GM18873 (cell line): ENCODE data around the gene SLCO4A1.

ENCODE experiments used
- ATAC-seq: cut with Tn5 transposase; IDR thresholded peaks from one replicate; pipeline ENCODE4 v1.9.1; 2021; ENCODE audit warnings: mild to moderate bottlenecking, moderate library complexity, moderate number of reproducible peaks; ENCODE audit not compliant: unreplicated experiment, low FRiP score

The SLCO4A1 gene

DNA sequence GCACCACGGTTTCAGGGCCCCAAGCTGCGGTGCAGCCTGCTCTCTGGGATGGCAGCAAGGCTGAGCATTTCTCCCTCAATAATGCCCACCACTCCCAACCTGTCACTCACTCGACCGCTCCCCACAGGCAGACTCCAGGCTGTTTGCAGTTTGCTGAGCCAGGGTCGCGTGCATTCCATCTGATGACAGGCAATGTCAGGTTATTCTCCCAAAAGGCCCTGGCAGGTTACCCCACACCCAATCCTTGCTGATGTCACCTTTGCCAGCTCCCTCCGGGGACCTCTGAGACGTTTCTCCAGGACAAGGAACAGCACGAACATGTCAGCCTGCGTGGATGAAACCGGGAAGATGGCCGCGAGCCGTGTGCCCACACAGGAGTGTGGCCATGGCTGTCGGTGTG, 7.1 kb upstream of the SLCO4A1 start:
- no peak for ATAC-seq

DNA sequence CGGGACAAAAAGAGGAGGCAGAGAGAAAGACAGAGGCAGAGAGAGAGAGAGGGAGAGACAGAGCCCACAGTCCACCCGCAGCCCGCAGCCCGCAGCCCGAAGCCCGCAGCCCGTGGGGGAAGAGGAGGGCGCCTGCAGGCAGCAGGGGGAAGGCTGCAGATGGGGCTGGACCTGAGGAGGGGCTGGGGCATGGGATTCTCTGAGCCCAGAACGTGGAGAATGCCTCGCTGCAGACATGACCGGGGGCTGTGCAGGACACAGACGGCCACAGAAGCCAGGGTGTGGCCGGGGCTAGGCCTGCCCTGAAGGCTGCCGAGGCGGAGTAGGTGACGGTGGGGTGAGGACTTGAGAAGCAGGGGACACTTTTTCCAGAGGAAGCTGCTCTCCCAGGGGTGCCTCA, 6.5 kb upstream of the SLCO4A1 start:
- no peak for ATAC-seq

DNA sequence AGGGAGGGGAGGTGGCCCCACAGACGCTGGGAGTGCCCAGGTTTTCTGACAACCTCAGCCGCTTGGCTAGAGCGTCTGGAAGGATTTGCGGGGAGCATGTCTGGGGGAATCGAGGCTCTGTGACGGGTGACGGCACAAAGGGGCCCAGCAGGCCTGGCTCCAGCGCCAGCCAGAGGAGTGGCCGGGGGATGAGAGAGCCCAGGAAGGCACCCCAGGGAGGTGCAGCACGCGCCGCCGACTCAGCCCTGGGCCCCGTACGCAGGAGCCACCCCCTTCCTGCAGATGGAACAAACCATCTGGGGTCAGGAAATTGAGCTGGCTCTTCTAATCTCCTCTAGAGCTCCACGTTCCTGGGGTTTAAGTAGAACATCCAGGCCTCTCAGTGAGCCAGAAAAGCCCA, 5.9 kb upstream of the SLCO4A1 start:
- ATAC-seq, result no peak

DNA sequence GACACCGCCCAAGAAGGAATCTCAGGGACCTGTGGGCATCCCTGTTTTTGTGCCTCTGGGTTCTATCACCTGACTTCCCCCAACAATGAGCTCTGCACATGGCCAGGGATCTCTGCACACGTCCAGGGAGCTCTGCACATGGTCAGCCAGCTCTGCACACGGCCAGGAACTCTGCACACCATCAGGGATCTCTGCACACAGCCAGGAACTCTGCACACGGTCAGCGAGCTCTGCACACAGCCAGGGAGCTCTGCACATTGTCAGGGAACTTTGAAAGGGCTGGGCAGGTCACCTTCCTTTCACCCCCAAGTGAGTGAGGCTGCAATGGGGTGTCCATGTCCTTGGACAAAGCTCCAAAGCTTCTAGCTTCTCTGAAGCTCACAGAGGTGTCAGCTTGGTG, 5.2 kb upstream of the SLCO4A1 start:
- no peak for ATAC-seq

DNA sequence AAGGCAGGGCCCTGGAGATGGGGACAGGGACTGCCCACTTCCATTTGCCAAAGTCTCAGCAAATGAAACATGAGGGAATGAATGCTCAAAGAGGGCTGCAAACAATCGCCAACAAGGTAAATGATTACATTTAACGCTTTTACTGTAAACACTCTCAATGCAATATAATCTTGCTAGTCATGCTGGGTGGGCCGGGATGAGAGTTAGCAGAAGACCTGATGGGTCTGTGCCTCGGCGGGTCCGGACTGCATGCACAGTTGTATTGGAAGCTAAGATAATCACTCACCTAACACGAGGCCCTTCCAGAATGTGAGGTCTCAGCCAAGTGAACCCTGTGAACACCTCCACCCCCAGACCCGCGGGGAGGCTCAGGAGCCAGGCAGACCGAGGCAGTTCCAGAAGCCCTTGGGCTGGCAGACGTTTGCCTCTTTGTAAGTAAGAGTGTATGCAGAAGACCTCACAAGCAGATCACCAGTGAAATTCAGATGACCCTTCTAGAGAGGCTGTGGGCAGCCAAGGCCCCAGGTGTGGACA, 4.7 kb upstream of the SLCO4A1 start:
- no peak for ATAC-seq

DNA sequence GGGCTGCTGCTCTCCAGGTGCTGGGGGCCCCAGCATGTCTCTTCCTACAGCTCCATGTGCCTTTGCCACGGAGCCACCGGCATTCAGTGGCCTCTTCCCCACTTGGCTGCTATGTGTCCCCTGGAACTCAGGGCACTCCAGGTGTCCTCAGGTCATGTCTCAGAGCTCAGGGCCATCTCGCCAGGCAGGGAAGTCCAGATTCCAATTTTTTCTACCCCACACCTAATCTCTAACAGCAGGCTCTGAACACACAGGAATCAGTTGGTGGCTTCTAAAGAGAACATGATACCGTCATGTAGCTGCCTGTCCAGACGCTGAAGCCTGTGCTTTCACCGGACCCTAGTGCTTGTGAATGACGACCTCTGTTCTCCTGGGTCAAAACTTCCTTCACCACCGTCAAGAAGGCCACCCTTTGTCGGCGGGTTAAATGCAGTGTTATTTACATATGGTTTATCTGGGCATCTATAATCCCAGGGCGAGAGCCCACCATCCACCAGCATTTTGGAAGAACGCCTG, 4.2 kb upstream of the SLCO4A1 start:
- ATAC-seq, result no peak

DNA sequence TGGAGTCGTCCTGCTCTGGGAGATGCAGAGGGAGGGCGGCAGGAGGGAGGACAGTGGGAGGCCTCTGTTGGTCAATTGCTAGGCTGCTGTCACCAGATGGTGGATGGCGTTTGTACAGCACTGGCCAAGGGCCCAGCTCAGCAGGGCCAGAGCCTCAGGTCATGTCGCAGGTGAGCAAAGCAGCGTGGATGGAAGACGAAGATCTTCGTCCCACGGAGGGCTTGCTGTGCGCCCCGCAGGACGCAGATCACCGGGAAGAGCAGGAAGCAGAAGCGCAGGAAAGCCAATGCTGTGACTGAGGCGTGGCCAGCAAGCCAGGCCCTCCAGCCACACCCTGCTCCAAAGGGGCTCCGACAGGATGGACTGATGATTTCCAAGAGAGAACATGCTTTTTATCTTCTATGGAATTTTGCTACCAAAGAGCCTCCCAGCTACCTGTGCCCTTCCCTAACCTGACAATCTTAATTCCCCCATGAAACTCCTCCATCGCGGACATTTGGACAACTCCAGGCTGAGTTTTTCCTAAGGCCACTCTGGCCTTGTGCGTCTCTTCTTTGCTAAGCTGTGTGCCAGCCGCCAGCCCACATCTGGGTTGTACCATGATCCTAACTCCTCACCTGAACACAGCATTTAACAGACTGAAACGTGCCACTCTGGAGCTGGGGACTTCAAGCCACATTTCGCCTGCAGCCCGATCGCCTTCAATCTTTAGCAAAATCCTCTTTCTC, 3.5 kb upstream of the SLCO4A1 start:
- ATAC-seq, result no peak

DNA sequence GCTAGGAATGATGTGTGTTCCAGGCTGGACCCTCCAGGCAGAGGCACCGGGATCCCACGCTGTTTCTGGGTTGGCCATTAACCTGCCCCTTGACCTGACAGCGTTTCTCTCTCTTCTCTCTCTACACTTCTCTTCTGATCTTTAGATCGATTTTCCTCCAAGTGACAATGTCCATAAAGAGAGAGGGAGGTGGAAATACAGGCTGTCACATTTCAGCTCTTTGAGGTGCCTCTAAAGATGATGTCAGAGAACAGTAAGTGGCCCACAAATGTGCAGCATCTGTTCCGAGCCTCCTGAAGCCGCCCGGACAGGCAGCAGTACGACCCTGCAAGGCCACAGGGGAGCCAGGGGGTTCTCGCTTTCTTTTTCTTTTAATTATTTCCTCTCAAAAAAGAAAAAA, 2.5 kb upstream of the SLCO4A1 start:
- no peak for ATAC-seq

DNA sequence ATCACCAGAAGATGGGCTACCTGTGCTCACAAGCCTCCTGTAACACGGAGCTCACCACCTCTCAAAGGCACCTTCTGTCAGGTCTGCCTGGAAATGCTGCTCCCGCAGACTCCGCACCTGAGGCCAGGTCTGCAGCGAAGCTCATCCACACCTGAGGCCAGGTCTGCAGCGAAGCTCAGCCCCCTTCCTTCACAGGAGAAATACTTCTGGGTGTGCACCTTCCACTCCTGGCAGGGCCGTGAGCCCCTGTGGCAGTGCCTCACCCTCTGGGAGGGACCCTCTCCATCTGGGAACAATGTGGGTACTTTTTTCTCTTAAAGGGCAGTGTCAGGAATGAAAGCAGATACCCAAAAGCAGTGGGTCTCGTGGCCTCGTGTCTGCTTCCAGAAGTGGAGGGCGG, 1.4 kb upstream of the SLCO4A1 start:
- ATAC-seq, result no peak

DNA sequence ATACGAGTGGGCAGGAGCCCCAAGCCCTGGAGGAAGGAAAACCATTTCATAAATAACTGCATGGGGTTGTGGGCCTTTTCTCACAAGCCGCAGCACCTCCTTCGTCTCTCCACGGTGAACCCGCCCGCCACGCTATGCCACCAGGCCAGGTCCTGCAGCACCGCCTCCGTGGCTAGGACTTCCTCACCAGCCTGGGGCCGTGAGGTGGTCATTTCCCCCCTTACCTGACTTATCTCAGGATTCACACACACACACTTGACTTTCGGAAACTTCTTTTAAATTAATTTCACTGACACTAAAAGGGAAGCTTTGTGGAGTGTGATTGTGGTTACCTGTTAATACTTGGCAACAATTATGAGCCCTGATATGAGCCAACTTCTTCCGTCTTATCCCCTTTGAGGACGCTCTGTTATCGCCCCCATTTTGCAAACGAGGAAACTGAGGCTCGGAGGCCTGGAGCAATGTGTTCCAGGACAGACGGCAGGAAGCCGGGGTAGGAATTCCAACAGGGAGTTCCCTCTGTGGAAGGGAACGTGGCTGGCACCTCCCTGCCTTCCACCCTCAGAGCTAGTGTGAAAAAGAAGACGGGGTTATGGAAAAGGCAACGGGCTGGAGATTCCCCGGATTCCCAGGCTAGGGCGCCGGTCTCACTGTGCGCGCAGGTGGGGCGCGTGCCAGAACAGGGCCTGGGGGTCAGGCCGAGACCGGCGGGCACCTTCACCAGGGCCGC, 817 bp upstream of the SLCO4A1 start:
- no peak for ATAC-seq

DNA sequence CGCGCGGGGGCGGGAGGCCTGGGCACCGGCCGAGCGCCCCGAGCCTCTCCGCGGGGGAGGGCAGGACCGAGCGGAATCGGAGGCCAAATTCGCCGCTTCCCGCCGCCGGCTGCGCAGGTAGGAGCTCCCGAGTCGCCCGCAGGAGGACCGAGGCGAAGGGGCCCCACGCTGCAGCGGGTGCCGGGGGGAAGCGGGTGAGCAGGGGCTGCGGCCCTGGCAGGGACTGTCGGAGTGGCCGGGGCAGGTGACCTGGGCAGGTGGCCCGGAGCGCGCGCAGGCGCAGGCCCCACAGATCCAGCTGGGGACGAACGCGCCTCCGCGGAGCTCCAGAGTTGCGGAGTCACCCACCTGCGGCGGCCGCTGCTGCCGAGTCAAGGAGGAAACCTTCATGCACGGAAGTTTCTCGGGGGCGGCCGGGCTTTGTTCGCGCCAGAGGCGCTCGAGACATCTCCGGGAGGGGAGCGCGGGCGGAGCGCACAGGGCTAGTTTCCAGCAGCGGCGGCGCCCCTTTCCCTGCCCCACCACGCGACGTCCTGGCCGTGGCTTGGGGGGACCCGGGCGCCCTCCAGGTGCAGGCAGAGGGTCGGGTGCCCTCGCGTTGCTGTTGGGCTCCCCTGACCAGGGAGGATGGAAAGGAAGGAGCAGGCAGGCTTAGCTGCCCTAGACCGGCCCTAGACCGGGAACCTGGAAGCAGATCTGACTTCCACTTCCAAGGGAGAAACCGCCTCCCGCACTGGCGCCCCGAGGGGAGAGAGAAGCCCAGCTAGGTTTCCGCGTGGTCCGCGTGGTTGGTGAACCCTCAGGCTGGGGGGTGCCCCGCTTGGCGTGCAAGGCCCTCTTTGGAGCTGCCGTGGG, 590 bp downstream of the SLCO4A1 start:
- no peak for ATAC-seq

DNA sequence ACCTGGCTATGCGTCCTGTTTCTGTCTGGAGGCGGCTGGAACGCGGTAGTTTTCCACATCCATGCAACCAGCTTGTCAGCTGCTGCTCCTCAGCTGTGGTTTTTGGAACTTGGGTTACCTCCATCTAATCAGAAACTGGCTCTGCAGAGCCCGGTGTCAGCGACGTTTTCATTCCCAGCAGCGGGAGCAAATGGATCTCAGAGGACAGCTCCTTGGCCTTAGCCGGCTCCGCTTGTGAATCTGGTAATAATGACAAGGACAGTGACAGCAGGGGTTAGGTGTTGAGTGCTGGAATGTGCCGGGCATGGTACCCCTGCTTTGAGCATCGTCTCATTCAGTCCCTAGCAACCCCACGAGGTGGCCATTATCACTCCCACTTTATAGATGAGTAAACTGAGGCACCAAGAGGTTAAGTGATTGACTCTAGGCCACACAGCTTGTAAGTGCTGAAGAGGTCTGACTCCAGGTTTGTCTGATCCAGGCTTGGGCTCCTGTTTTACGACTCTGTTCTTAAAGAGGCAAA, 1.3 kb downstream of the SLCO4A1 start:
- no peak for ATAC-seq

DNA sequence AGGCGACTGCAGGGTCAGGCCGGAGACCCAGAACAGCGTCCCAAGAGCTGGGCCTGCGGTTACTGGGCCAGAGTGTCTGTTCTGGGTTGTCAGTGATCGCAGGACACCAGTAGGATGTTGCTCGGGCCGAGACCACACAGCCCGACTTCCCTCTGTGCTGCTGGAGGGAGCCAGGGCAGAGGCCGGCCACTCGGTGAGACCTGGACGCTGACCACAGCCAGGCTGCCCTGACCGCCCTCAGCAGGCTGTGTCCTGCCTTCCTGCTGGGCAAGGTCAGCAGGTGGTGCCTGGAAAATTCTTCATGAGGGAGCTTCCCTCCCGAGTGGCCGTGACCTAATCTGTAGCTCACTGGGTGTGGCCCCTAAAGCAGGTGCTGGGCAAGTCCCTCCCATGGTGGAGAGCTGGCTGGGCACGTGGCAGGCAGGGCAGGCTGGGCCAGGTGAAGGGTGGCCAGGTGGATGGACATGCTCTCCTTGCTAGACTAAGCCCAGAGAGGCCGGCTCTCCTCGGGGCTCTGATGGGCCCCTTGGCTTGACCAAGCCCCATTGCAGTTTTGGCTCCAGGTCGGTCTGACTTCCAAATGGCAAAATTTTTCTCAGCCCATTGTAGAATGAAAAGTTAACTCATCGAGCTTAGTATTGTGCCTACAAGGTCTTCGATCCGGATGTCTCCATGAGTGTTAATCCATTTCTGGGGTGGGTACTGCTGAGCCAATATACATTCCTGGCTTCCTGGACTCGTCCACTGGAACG, 1.9 kb downstream of the SLCO4A1 start:
- ATAC-seq, result no peak

DNA sequence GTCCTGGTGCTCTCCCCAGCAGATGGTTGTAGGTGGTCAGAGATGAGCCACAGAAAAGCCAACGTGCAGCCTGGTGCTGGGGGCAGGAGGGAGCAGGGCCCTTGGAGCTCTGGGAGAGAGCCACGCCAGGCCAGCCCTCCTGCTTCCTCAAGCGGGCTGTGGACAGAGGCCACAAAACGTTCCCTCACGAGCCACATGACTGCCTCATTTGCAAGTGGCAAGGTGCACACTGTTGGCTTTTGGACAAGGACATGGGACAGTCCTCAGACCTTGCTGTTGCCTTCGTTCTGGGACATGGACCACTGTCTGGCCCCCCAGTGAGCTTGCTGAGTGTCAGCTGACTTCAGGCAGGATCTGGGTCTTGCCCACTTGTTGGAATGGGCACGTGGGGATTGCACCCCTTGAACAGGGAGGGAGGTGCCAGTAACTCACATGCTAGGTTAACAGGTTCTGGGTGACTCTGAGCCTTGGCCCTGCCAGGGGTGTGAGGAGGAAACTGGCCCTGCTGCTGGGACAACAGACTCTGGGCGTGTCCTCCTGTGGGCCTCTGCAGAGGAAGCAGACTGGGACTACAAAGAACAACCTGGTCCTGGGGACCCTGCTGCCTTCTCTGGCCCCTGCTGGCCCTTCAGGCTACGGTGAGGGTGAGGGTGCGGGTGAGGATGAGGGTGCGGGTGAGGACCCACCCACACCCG, 2.6 kb downstream of the SLCO4A1 start:
- ATAC-seq, result no peak

DNA sequence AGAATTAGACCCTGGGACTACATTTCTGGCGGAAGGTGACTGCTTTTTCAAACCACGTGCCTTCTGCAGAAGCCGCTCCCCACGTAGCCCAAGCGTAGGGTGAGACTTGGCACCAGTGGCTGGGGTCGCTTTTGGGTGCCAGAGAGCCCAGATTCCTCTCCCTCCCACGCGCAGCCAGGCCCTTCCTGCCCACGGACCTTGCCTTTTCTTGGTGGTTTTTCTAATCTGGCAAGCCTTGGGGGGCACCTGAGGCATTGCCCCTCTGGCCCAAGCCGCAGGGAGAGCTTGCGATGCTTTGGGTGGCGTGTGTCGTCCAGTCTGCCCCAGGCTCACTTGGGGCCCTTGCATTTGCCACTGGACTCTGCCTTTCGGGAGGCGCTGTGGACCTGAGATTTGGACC, 3.3 kb downstream of the SLCO4A1 start:
- no peak for ATAC-seq

DNA sequence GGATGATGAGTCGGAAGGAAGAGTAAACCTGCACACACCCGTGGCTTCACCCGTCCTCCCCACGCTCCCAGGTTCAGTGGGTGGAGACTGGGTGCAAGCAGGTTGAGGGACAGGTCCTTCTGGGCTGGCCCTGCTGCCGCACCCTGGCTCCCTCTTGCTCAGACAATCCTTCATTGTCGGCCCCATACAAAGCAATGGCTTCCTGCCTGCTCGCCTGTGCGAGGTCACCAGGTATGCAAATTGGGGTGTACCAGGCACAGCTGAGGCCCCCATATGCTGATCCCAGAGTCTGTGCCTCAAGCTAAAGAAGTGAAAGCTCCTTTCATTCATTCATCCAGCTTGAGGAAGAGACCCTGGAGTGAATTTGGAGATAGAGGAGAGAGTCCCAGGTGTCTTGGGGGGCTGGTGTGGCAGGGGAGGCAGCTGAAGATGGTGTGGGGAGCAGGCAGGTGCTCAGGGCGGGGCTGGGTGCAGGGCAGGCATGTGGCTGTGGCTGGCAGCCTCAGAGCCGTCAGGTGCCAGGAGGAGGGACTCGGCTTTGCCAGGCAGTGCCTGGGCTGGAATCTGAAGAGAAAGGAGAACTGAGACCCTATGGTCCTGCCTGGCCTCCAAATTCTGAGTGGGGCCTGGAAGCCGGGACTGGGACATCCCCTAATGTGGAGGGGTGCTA, 4.7 kb downstream of the SLCO4A1 start:
- no peak for ATAC-seq

DNA sequence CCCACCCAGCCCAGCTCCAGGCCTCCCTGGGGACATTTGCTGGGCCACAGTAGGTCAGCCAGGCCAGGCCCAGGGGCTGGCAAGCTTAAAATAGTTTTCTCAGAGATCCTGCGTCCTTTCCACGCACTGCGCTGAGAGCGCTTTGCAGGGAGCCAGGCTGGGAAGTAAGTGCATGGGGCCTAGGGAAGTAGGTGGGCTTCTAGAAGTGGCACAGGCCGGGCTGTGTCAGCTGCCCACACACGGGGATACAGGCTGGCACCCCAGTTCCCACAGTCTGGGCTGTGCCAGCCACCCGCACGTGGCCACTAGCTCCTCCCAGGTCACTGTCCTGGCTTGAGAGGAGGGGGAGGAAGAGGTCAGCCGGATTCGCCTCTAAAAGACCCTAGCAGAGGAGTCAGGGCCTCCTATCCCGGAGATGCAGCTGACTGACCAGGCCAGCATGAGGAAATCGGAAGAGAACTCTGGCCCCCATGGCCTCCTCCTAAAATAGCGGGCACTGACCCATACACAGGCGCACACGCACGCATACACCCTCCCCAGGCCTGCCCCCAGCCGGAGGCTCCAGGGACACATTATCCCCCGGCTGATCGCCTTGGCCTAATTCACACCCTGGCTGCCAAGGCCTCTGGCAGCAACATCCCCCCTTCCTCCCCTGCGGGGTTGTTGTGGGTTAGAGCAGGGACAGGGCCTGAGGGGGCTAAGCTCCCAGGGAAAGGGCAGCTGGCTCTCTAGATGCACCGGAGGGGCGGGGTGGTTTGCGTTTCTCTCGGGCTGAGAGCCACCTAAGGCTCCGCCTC, 5.4 kb downstream of the SLCO4A1 start:
- ATAC-seq, result no peak
